Fibroblast of lung (primary cell): ENCODE data around the gene PRKRA.

Experiments used
- EZH2 ChIP-seq: IDR thresholded peaks from 2 replicates; pipeline ENCODE4 v1.5.1; 2012; ENCODE audit warnings: low read length, control low read depth, mild to moderate bottlenecking; ENCODE audit errors: missing control alignments
- TF ChIP-seq, protein P1 (sequence below), 2 donors: IDR thresholded peaks in 1 of 2; conservative IDR thresholded peaks in 1 of 2; 1 replicate in 1 of 2; 2 replicates in 1 of 2; pipeline ENCODE4 v1.5.1; 2011 to 2012; ENCODE audit warnings: low read length in 2 of 2, control low read depth in 1 of 2, inconsistent platforms in 1 of 2, low read depth in 1 of 2, mild to moderate bottlenecking in 1 of 2

DNA sequence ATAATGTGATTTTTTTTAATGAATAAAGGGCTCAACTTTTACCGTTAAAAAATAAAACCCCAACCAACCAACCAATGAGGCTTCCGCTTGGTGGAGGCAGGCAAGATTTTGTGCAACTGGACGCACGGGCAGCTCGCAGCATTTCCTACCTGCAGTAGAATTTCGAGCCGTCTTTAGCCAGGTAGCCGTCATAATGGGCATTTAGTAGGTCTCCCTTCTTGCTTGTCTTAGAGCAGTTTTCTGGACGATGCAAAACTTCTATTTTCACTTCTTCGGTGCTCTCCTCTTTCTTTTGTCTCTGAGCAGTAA, 27.1 kb upstream of the PRKRA start:
- no peak for TF ChIP-seq EZH2
- TF ChIP-seq, protein P1, sequence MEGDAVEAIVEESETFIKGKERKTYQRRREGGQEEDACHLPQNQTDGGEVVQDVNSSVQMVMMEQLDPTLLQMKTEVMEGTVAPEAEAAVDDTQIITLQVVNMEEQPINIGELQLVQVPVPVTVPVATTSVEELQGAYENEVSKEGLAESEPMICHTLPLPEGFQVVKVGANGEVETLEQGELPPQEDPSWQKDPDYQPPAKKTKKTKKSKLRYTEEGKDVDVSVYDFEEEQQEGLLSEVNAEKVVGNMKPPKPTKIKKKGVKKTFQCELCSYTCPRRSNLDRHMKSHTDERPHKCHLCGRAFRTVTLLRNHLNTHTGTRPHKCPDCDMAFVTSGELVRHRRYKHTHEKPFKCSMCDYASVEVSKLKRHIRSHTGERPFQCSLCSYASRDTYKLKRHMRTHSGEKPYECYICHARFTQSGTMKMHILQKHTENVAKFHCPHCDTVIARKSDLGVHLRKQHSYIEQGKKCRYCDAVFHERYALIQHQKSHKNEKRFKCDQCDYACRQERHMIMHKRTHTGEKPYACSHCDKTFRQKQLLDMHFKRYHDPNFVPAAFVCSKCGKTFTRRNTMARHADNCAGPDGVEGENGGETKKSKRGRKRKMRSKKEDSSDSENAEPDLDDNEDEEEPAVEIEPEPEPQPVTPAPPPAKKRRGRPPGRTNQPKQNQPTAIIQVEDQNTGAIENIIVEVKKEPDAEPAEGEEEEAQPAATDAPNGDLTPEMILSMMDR (conservative IDR thresholded peaks at IDR 0.05 in 1 of 2, IDR thresholded peaks at IDR 0.05 in 1 of 2; ENCODE audit: low read depth in 1 of 2, low read length in 2 of 2): no peak
